WTC11 (cell line): ENCODE data around the gene FAS.

Experiments
- MYBL2 ChIP-seq: sonication (generic); formaldehyde crosslinking; IDR thresholded peaks from 2 replicates; pipeline ENCODE4 v1.8.1; 2023; ENCODE audit warnings: mild to moderate bottlenecking, moderate library complexity, missing genetic modification reagents
- TF ChIP-seq, protein P1 (sequence below): fragments of 250-450 bp; sonication (Bioruptor Pico); IDR thresholded peaks from 2 replicates; pipeline ENCODE4 v1.9.0; 2021; ENCODE audit warnings: mild to moderate bottlenecking
- TF ChIP-seq, protein P2 (sequence below): fragments of 200-600 bp; IDR thresholded peaks from 2 replicates; pipeline ENCODE4 v1.8.0; 2022; ENCODE audit warnings: antibody characterized with exemption

DNA sequence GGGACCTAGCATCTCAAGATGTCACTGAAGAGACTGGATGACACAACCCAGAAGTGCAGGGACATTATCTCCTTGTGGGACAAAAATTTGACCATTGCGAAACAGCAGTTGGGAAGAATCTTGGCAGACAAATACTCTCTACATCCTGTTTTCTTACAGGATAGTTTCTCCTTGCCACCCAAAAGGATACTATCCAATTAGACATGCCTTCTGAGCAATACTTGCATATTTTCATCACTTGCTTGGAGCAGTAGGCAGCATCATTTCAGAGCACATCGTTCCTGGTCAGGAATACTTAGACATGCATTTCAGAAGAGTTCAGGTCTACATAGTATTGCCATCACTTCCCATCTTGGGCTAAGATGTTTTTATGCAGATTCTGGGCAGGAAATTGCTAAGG, 56.8 kb downstream of the FAS start:
- TF ChIP-seq, protein P1, sequence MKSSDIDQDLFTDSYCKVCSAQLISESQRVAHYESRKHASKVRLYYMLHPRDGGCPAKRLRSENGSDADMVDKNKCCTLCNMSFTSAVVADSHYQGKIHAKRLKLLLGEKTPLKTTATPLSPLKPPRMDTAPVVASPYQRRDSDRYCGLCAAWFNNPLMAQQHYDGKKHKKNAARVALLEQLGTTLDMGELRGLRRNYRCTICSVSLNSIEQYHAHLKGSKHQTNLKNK: no peak
- TF ChIP-seq MYBL2 (CRISPR knock-in tag): no peak
- TF ChIP-seq, protein P2, sequence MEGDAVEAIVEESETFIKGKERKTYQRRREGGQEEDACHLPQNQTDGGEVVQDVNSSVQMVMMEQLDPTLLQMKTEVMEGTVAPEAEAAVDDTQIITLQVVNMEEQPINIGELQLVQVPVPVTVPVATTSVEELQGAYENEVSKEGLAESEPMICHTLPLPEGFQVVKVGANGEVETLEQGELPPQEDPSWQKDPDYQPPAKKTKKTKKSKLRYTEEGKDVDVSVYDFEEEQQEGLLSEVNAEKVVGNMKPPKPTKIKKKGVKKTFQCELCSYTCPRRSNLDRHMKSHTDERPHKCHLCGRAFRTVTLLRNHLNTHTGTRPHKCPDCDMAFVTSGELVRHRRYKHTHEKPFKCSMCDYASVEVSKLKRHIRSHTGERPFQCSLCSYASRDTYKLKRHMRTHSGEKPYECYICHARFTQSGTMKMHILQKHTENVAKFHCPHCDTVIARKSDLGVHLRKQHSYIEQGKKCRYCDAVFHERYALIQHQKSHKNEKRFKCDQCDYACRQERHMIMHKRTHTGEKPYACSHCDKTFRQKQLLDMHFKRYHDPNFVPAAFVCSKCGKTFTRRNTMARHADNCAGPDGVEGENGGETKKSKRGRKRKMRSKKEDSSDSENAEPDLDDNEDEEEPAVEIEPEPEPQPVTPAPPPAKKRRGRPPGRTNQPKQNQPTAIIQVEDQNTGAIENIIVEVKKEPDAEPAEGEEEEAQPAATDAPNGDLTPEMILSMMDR: no peak
